Esophagus muscularis mucosa (tissue), 3 donors: ENCODE data around the gene IQCH.

Experiments
- CTCF ChIP-seq, 3 experiments: fragments of 200-600 bp in 2 of 3; fragments of 450-650 bp in 1 of 3; sonication (generic) in 2 of 3; IDR thresholded peaks; one replicate each; pipeline ENCODE4 v1.5.1; 2017 to 2019; ENCODE audit warnings: antibody characterized with exemption in 3 of 3, mild to moderate bottlenecking in 2 of 3, moderate library complexity in 1 of 3
- POLR2A ChIP-seq: fragments of 450-650 bp; IDR thresholded peaks from one replicate; pipeline ENCODE4 v1.6.1; 2017; ENCODE audit warnings: antibody characterized with exemption, moderate library complexity, mild to moderate bottlenecking, low read depth

- TF ChIP-seq CTCF (IDR thresholded peaks at IDR 0.05) (no peak), POLR2A (no peak)
Measured at GRCh38 chr15:67533873-67534272, 279.3 kb downstream of the IQCH start.
